ENCODE results near the gene OTOR.

GRCh38 chr20:16701296-16701695 is 46.9 kb upstream of the OTOR start:
- no peak for TF ChIP-seq CTCF (IDR thresholded peaks at IDR 0.05)
- TF ChIP-seq POLR2A (IDR thresholded peaks at IDR 0.05): no peak
- TF ChIP-seq POLR2AphosphoS5 (IDR thresholded peaks at IDR 0.05): no peak
